Tibial nerve (tissue), 4 donors: ENCODE data around the gene PARP8. TPM values are rescaled to one million over a fixed set of nuclear protein-coding genes. Genes with fewer than 3 reads are reported as not detected.

Source experiments
- DNase-seq, 2 donors: peaks; one replicate each; pipeline ENCODE4 v3.0.0-alpha.2; 2019; ENCODE audit warnings: low spot score in 2 of 2
- H3K27ac ChIP-seq, 4 donors: fragments of 200-600 bp; sonication (generic) in 3 of 4; one replicate each; pipeline ENCODE4 v1.5.1; 2017 to 2019; ENCODE audit warnings: mild to moderate bottlenecking in 1 of 4
- H3K27me3 ChIP-seq, 2 donors: fragments of 200-600 bp; sonication (generic) in 1 of 2; one replicate each; pipeline versions ENCODE4 v1.5.1 to v1.6.0; 2017 to 2019
- H3K36me3 ChIP-seq, 3 donors: fragments of 200-600 bp; sonication (generic); one replicate each; pipeline ENCODE4 v1.5.1; 2018 to 2019
- H3K4me1 ChIP-seq, 4 donors: fragments of 200-600 bp; sonication (generic) in 3 of 4; one replicate each; pipeline ENCODE4 v1.5.1; 2017 to 2019
- H3K4me3 ChIP-seq, 4 donors: fragments of 200-600 bp; sonication (generic) in 3 of 4; one replicate each; pipeline ENCODE4 v1.5.1; 2017 to 2019; ENCODE audit warnings: mild to moderate bottlenecking in 1 of 4, moderate library complexity in 1 of 4
- H3K9me3 ChIP-seq, 4 donors: fragments of 200-600 bp; sonication (generic) in 3 of 4; one replicate each; pipeline ENCODE4 v1.5.1; 2017 to 2019
- CTCF ChIP-seq, 5 experiments: fragments of 200-600 bp in 3 of 5; fragments of 450-650 bp in 2 of 5; sonication (generic) in 3 of 5; IDR thresholded peaks; one replicate each; pipeline ENCODE4 v1.5.1; 2016 to 2019; ENCODE audit warnings: antibody characterized with exemption in 5 of 5, mild to moderate bottlenecking in 3 of 5, moderate library complexity in 2 of 5
- EP300 ChIP-seq, 2 donors: sonication (generic); formaldehyde crosslinking; IDR thresholded peaks; one replicate each; pipeline ENCODE4 v1.6.1; 2017; ENCODE audit warnings: antibody characterized with exemption in 2 of 2, mild to moderate bottlenecking in 1 of 2
- POLR2A ChIP-seq, 2 donors: fragments of 450-650 bp; IDR thresholded peaks; one replicate each; pipeline ENCODE4 v1.6.1; 2017; ENCODE audit warnings: antibody characterized with exemption in 2 of 2, mild to moderate bottlenecking in 2 of 2, moderate library complexity in 2 of 2
- WGBS, 2 donors: methylation state at CpG; one replicate each; pipeline ENCODE4 v1.1.5; 2018; 5-methylcytosine and 5-hydroxymethylcytosine counted together
- total RNA-seq, 4 donors: library from RNA; depleted of rRNA; stranded (reverse); fragments of >200 nt; gene quantifications; one replicate each; pipeline ENCODE4 v1.1.0, GENCODE V29; 2016

The PARP8 gene
- total RNA-seq, 4 donors from 2014 or later = 10.4 to 24.7 (median 18.8) TPM

DNA sequence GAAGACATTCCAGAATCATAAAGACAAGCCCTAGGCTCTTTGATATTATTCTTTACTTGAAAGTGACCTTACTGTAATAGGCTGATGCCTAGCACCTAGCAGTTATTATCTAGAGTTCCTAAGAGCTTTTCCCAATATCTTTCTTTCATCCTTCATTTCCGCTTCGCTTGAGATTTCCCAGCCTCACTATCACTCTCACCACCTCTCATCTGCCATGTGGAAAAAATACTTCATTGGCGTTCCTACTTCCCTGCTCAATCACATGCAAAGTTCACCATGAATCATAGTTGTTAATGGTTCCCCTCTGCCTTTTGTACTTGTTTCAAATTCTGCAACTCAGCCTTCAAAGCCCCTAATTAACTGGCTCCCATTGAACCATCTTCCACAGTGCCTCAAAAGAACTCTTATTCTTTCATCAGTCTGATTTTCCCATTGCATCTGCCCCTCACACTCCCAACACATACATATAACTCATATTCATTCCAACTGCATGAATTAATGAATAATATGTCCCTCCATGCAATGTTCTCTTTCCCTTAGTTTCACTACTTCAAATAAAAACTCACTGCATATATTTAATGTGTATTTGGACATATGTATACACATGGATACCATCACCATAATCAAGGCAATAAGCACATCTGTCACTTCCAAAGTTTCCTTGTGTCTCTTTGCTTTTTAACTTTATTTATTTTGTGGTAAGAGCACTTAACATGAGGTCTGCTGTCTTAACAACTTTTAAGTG is 221.6 kb downstream of the PARP8 start:
- 82 to 85% methylated on average over 3 of the region's 3 CpGs for WGBS, 2 donors
- no peaks in the 10 kb centered on the region for H3K27me3 ChIP-seq
- no peaks in the 10 kb centered on the region for H3K36me3 ChIP-seq
- no peaks in the 10 kb centered on the region for H3K4me1 ChIP-seq
- no peak overlapping the region for H3K4me3 ChIP-seq
- DNase-seq = no peak
- H3K9me3 ChIP-seq = no peaks in the 10 kb centered on the region
- H3K27ac ChIP-seq = no peak overlapping the region
- TF ChIP-seq CTCF (IDR thresholded peaks at IDR 0.05) = no peak
- no peak for TF ChIP-seq EP300 (IDR thresholded peaks at IDR 0.05)
- no peak for TF ChIP-seq POLR2A (IDR thresholded peaks at IDR 0.05)

GRCh38 chr5:50888751-50889150 is 222.3 kb downstream of the PARP8 start:
- Histone ChIP-seq H3K4me3 (no peak overlapping the region), H3K27ac (no peak overlapping the region), H3K27me3 (no peaks in the 10 kb centered on the region), H3K9me3 (no peaks in the 10 kb centered on the region), H3K4me1 (no peaks in the 10 kb centered on the region), H3K36me3 (no peaks in the 10 kb centered on the region)
- 88 to 92% methylated on average over 1 of the region's 1 CpG for WGBS, 2 donors
- TF ChIP-seq POLR2A (IDR thresholded peaks at IDR 0.05) = no peak
- no peak for DNase-seq

DNA sequence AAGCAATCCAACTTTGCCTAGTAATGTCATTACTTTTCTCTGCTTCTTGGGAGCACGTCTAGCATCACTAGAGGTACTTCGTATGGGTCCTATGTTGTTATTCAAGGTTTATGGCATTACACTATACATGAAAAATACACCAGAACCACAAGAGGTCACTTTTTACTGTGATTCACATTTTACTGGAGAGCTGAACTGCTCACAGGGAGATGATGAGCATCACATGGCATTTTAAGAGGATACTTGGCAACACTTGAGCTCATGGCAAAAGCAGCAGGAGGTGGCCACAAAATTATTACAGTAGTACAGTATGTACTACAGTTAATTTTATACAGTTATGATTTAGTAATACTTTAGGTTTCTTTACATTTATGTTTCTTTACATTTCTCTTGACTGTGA is 223.4 kb downstream of the PARP8 start:
- no peaks in the 10 kb centered on the region for H3K9me3 ChIP-seq
- TF ChIP-seq CTCF (IDR thresholded peaks at IDR 0.05) = no peak
- TF ChIP-seq EP300 (IDR thresholded peaks at IDR 0.05) = no peak
- no peak for TF ChIP-seq POLR2A (IDR thresholded peaks at IDR 0.05)
- no peak overlapping the region for H3K27ac ChIP-seq
- no peaks in the 10 kb centered on the region for H3K4me1 ChIP-seq
- H3K27me3 ChIP-seq = no peaks in the 10 kb centered on the region
- H3K4me3 ChIP-seq = no peak overlapping the region
- 59 to 74% methylated on average over 2 of the region's 2 CpGs for WGBS, 2 donors
- no peak for DNase-seq
- H3K36me3 ChIP-seq = no peaks in the 10 kb centered on the region

Other genes starting within 250 kb of the PARP8 start
- gene EMB, start 225.3 kb upstream of the PARP8 start, total RNA-seq = 10 to 100 TPM in 1 of 4 donors, 1 to 10 TPM in 3; 6.3 to 14.7 (median 8.3) TPM